A549 (cell line): ENCODE data around the gene KDM6A. TPM values are rescaled to one million over a fixed set of nuclear protein-coding genes. Genes with fewer than 3 reads are reported as not detected.
"Not testable (repeated sequence)": the region's sequence is repeated elsewhere in the genome, so short reads cannot be mapped to it uniquely, and the experiment has no call there.

Source experiments
- ATAC-seq, 2 experiments: fragments of 200-7000 bp in 1 of 2; fragments of >200 bp in 1 of 2; cut with Nextera tagmentation in 1 of 2; cut with Tn5 transposase in 1 of 2; 3 replicates each; pipeline versions ENCODE4 v1.8.0 to v1.9.1; 2018 to 2020; ENCODE audit warnings: mild to moderate bottlenecking in 1 of 2, moderate library complexity in 1 of 2
- CTCF ChIA-PET: fragments of 300-600 bp; sonication (Branson Sonifier 250); formaldehyde crosslinking; extraction: SDS; loops from one replicate; lab custom pipeline; 2021; ENCODE audit warnings: antibody characterized with exemption, inconsistent platforms; lab: Yijun Ruan, JAX
- POLR2A ChIA-PET: fragments of 350-600 bp; formaldehyde crosslinking; extraction: SDS; loops from one replicate; lab custom pipeline; 2021; ENCODE audit warnings: antibody characterized with exemption, inconsistent platforms; lab: Yijun Ruan, JAX
- DNase-seq, 2 experiments: peaks; one replicate each; pipeline versions ENCODE4 v3.0.0 to v3.0.0-alpha.2; 2011 to 2016; ENCODE audit warnings: low read depth in 1 of 2, low spot score in 1 of 2
- FAIRE-seq: peaks from 2 replicates; lab custom pipeline; 2011; peaks lifted over from hg19 to GRCh38; lab: Jason Lieb, UNC
- H3K27ac ChIP-seq, 2 experiments: fragments of >200 bp; sonication (Bioruptor Twin); formaldehyde crosslinking; 3 replicates each; pipeline ENCODE4 v1.5.1; 2016 to 2017
- H3K4me1 ChIP-seq: fragments of >200 bp; sonication (Bioruptor Twin); formaldehyde crosslinking; 3 replicates; pipeline ENCODE4 v1.6.1; 2016
- H3K4me2 ChIP-seq: fragments of >200 bp; sonication (Bioruptor Twin); formaldehyde crosslinking; 3 replicates; pipeline ENCODE4 v1.6.1; 2016
- H3K4me3 ChIP-seq: fragments of >200 bp; sonication (Bioruptor Twin); formaldehyde crosslinking; 3 replicates; pipeline ENCODE4 v1.5.1; 2016
- H3K9me3 ChIP-seq: fragments of >200 bp; sonication (Bioruptor Twin); formaldehyde crosslinking; 3 replicates; pipeline ENCODE4 v1.6.1; 2016
- BHLHE40 ChIP-seq: IDR thresholded peaks from 2 replicates; pipeline ENCODE4 v1.6.1; 2012; ENCODE audit warnings: low read depth, low read length, inconsistent platforms
- CBX8 ChIP-seq: fragments of 200-600 bp; sonication (generic); IDR thresholded peaks from 2 replicates; pipeline ENCODE4 v1.6.1; 2016
- CEBPB ChIP-seq, 2 experiments: fragments of >200 bp in 1 of 2; sonication (Bioruptor Twin) in 1 of 2; formaldehyde crosslinking in 1 of 2; IDR thresholded peaks; 2 replicates each; pipeline ENCODE4 v1.6.1; 2012 to 2016
- CHD4 ChIP-seq: fragments of 200-600 bp; sonication (generic); IDR thresholded peaks from 2 replicates; pipeline ENCODE4 v1.6.1; 2016; ENCODE audit warnings: antibody characterized with exemption, mild to moderate bottlenecking, borderline replicate concordance
- EHF ChIP-seq: fragments of 250-450 bp; sonication (Bioruptor Pico); IDR thresholded peaks from 2 replicates; pipeline ENCODE4 v1.5.0; 2020; ENCODE audit warnings: mild to moderate bottlenecking
- FOSB ChIP-seq: fragments of 250-450 bp; sonication (Bioruptor Pico); IDR thresholded peaks from 2 replicates; pipeline ENCODE4 v1.5.0; 2020; ENCODE audit warnings: mild to moderate bottlenecking, moderate library complexity
- FOSL2 ChIP-seq, 2 experiments: fragments of 450-650 bp in 1 of 2; fragments of >200 bp in 1 of 2; sonication (Bioruptor Twin) in 1 of 2; formaldehyde crosslinking; IDR thresholded peaks; 2 replicates each; pipeline versions ENCODE4 v1.5.0 to v1.6.1; 2016 to 2020; ENCODE audit warnings: mild to moderate bottlenecking in 1 of 2, moderate library complexity in 1 of 2
- FOXS1 ChIP-seq: fragments of 250-450 bp; sonication (Bioruptor Pico); IDR thresholded peaks from 2 replicates; pipeline ENCODE4 v1.5.0; 2020; ENCODE audit warnings: mild to moderate bottlenecking, moderate library complexity
- GATA3 ChIP-seq: IDR thresholded peaks from 2 replicates; pipeline ENCODE4 v1.6.1; 2012; ENCODE audit warnings: borderline replicate concordance
- HEYL ChIP-seq: fragments of 250-450 bp; sonication (Bioruptor Pico); IDR thresholded peaks from 2 replicates; pipeline ENCODE4 v1.8.0; 2021; ENCODE audit warnings: mild to moderate bottlenecking, moderate library complexity
- HOXB13 ChIP-seq: fragments of 250-450 bp; sonication (Bioruptor Pico); IDR thresholded peaks from 2 replicates; pipeline ENCODE4 v1.5.0; 2020; ENCODE audit warnings: low read depth, mild to moderate bottlenecking, moderate library complexity
- MAZ ChIP-seq: fragments of 150-350 bp; IDR thresholded peaks from 2 replicates; pipeline ENCODE4 v1.6.1; 2014; ENCODE audit warnings: antibody characterized with exemption, low read depth, low read length, borderline replicate concordance
- MYC ChIP-seq: IDR thresholded peaks from 2 replicates; pipeline ENCODE4 v1.6.1; 2012; ENCODE audit warnings: mild to moderate bottlenecking, inconsistent platforms, low read length, improper control_type of control experiment, borderline replicate concordance
- NFE2L2 ChIP-seq: fragments of 150-350 bp; conservative IDR thresholded peaks from 2 replicates; pipeline ENCODE4 v1.6.1; 2014; ENCODE audit warnings: low read length
- RAD21 ChIP-seq, 2 experiments: fragments of >200 bp in 1 of 2; sonication (Bioruptor Twin) in 1 of 2; formaldehyde crosslinking in 1 of 2; IDR thresholded peaks in 1 of 2; conservative IDR thresholded peaks in 1 of 2; 2 replicates in 1 of 2; 3 replicates in 1 of 2; pipeline ENCODE4 v1.6.1; 2012 to 2018; ENCODE audit warnings: inconsistent platforms in 1 of 2
- RCOR1 ChIP-seq: fragments of 150-350 bp; IDR thresholded peaks from 2 replicates; pipeline ENCODE4 v1.6.1; 2014; ENCODE audit warnings: antibody characterized with exemption, low read length, low read depth
- RNF2 ChIP-seq: fragments of 200-600 bp; sonication (generic); IDR thresholded peaks from 2 replicates; pipeline ENCODE4 v1.6.1; 2016; ENCODE audit warnings: low read depth, mild to moderate bottlenecking, antibody characterized with exemption, moderate library complexity, borderline replicate concordance
- SMC3 ChIP-seq: fragments of >200 bp; sonication (Bioruptor Twin); formaldehyde crosslinking; IDR thresholded peaks from 3 replicates; pipeline ENCODE4 v1.6.1; 2018; ENCODE audit warnings: inconsistent platforms
- SREBF2 ChIP-seq: fragments of 450-650 bp; IDR thresholded peaks from 2 replicates; pipeline ENCODE4 v1.6.1; 2014; ENCODE audit warnings: mild to moderate bottlenecking, moderate library complexity
- ZSCAN20 ChIP-seq: fragments of 250-450 bp; sonication (Bioruptor Pico); IDR thresholded peaks from 2 replicates; pipeline ENCODE4 v1.8.0; 2022; ENCODE audit warnings: mild to moderate bottlenecking, moderate library complexity
- WGBS: methylation state at CpG from one replicate; pipeline ENCODE4 v1.1.6; 2017; ENCODE audit errors: missing lambda C conversion rate; 5-methylcytosine and 5-hydroxymethylcytosine counted together
- polyA plus RNA-seq, 4 experiments: library from polyadenylated mRNA; depleted of rRNA in 3 of 4; stranded (reverse); fragments of >200 nt; fragmentation: RNase III in 1 of 4; extraction: RNeasy Plus Mini Kit Qiagen cat#74134 plus additional on column Dnase treatment in 1 of 4; gene quantifications; 2 replicates in 3 of 4; 3 replicates in 1 of 4; pipeline ENCODE4 v1.2.3, GENCODE V29; 2011 to 2017
- TF ChIP-seq, protein P1 (sequence below): fragments of 150-350 bp; IDR thresholded peaks from 2 replicates; pipeline ENCODE4 v1.6.1; 2014; ENCODE audit warnings: low read depth, mild to moderate bottlenecking, low read length
- TF ChIP-seq, protein P2 (sequence below): fragments of 450-650 bp; IDR thresholded peaks from 2 replicates; pipeline ENCODE4 v1.6.1; 2014; ENCODE audit warnings: antibody characterized with exemption
- TF ChIP-seq, protein P3 (sequence below): fragments of 250-450 bp; sonication (Bioruptor Pico); IDR thresholded peaks from 2 replicates; pipeline ENCODE4 v1.5.0; 2020; ENCODE audit warnings: low read depth, mild to moderate bottlenecking, moderate library complexity
- TF ChIP-seq, protein P4 (sequence below): IDR thresholded peaks from 2 replicates; pipeline ENCODE4 v1.6.1; 2012

KDM6A gene
- polyA plus RNA-seq, 2 of the 4 experiments (the other 2 are of a cell fraction): 9.3 to 18.4 TPM

DNA sequence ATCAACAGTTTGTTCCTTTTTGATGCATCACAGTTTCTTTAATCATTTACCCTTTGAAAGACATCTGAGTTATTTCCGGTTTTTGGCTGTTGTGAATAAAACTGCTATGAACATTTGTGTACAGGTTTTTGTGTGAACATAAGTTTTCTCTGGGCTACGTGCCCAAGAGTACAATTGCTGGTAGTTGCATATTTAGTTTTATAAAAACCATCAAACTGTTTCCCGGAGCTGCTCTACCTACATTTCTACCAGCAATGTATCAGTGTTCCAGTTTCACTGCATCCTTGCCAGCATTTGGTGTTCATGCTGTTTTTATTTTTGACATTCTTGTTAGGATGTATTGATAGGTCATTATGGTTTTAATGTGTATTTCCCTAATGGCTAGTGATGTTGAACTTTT is 17.3 kb downstream of the KDM6A start:
- no peak for DNase-seq
- TF ChIP-seq FOXS1 (no peak), BHLHE40 (no peak), HEYL (CRISPR knock-in tag) (no peak)
- TF ChIP-seq, protein P1, sequence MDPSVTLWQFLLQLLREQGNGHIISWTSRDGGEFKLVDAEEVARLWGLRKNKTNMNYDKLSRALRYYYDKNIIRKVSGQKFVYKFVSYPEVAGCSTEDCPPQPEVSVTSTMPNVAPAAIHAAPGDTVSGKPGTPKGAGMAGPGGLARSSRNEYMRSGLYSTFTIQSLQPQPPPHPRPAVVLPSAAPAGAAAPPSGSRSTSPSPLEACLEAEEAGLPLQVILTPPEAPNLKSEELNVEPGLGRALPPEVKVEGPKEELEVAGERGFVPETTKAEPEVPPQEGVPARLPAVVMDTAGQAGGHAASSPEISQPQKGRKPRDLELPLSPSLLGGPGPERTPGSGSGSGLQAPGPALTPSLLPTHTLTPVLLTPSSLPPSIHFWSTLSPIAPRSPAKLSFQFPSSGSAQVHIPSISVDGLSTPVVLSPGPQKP: no peak
- no peak for ATAC-seq
- 53% methylated on average over 3 of the region's 3 CpGs for WGBS
- CTCF ChIA-PET: no interaction called here
- POLR2A ChIA-PET: no interaction called here
- H3K4me3 ChIP-seq: no peak overlapping the region
- no peak overlapping the region for H3K27ac ChIP-seq
- H3K9me3 ChIP-seq: no peaks in the 10 kb centered on the region
- H3K4me1 ChIP-seq: peaks cover 7% of the 10 kb centered on the region; the same call in 1 of the 3 replicates
- H3K4me2 ChIP-seq: no peak overlapping the region
- no peak for FAIRE-seq

DNA sequence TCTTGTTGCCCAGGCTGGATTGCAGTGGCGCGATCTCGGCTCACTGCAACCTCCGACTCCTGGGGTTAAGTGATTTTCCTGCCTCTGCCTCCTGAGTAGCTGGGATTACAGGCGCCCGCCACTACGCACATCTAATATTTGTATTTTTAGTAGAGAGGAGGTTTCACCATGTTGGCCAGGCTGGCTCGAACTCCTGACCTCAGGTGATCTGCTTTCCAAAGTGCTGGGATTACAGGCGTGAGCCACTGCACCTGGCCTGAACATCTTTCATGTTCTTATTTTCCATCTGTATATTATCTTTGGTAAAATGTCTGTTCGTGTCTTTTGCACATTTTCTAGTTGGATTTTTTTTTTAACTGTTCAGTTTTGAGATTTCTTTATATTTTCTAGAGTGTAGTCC is 17.7 kb downstream of the KDM6A start:
- ATAC-seq, CTCF ChIA-PET, POLR2A ChIA-PET, H3K4me2 ChIP-seq, FAIRE-seq, H3K4me1 ChIP-seq, DNase-seq, H3K4me3 ChIP-seq, H3K27ac ChIP-seq, H3K9me3 ChIP-seq: not testable (repeated sequence)
- 91% methylated on average over 10 of the region's 10 CpGs for WGBS

DNA sequence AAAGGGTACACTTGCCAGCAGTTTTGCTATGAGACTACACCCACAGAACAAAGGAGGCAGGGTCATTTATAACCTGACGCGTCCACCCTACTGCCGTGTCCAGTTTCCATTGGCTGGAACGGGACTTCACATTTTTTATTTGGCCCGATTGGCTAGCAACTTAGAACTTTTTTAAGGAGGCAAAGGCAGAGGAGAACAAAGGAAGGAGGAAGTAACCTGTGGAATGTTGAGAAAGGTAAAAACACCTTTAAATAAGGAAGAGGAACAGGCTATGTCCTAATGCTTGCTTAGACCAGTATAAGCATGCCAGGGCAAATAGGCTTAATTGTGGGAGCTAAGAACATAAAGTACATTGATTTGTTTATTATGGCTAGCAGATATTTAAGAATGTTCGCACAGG is 18.7 kb downstream of the KDM6A start:
- ChIA-PET CTCF (no interaction called here), POLR2A (no interaction called here)
- FAIRE-seq (no peak), DNase-seq (no peak), ATAC-seq (no peak)
- H3K4me1 ChIP-seq: peaks cover 7% of the 10 kb centered on the region; the same call in 1 of the 3 replicates
- no peak overlapping the region for H3K4me3 ChIP-seq
- no peak overlapping the region for H3K27ac ChIP-seq
- H3K4me2 ChIP-seq: no peak overlapping the region
- TF ChIP-seq MYC: no peak
- no peak for TF ChIP-seq HOXB13 (CRISPR knock-in tag)
- TF ChIP-seq RCOR1: no peak
- TF ChIP-seq FOSL2 (IDR thresholded peaks at IDR 0.05): no peak
- no peak for TF ChIP-seq FOSL2 (CRISPR knock-in tag; IDR thresholded peaks at IDR 0.05)
- TF ChIP-seq GATA3: no peak
- TF ChIP-seq CEBPB (IDR thresholded peaks at IDR 0.05): no peak
- H3K9me3 ChIP-seq: no peaks in the 10 kb centered on the region
- 94% methylated on average over 6 of the region's 6 CpGs for WGBS

DNA sequence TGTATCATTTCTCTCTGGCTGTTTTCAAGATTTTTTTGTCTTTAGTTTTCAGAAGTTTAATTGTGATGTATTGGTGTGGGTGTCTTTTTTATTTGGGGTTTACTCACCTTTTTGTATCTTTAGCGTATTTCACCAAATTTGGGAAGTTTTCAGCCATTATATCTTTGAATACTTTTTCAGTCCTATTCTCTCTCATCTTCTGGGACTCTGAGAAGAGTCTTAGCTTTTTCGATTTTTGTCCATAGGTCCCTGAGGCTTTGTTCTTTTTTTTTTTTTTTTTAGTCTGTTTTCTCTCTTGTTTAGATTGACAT is 23.8 kb downstream of the KDM6A start:
- H3K4me3 ChIP-seq: no peak overlapping the region
- DNase-seq (no peak), ATAC-seq (no peak), FAIRE-seq (no peak)
- no peaks in the 10 kb centered on the region for H3K9me3 ChIP-seq
- H3K4me1 ChIP-seq: peaks cover 16% of the 10 kb centered on the region
- ChIA-PET CTCF (interaction anchor here (1.0 kb wide), 1 partner anchor 16 kb away, joined by 3 read pairs; no protein-coding TSS in a partner anchor), POLR2A (no interaction called here)
- no peak overlapping the region for H3K4me2 ChIP-seq
- WGBS: 96% methylated on average over 2 of the region's 2 CpGs
- H3K27ac ChIP-seq: no peak overlapping the region
- TF ChIP-seq ZSCAN20 (CRISPR knock-in tag) (no peak), MAZ (no peak), FOSB (CRISPR knock-in tag) (no peak), CHD4 (no peak), EHF (CRISPR knock-in tag) (no peak), CBX8 (no peak), CEBPB (IDR thresholded peaks at IDR 0.05) (no peak), RAD21 (conservative IDR thresholded peaks at IDR 0.05 in 1 of 2, IDR thresholded peaks at IDR 0.05 in 1 of 2) (no peak), RNF2 (no peak), GATA3 (no peak), NFE2L2 (no peak), FOXS1 (no peak), SREBF2 (no peak), SMC3 (no peak)
- TF ChIP-seq, protein P2, sequence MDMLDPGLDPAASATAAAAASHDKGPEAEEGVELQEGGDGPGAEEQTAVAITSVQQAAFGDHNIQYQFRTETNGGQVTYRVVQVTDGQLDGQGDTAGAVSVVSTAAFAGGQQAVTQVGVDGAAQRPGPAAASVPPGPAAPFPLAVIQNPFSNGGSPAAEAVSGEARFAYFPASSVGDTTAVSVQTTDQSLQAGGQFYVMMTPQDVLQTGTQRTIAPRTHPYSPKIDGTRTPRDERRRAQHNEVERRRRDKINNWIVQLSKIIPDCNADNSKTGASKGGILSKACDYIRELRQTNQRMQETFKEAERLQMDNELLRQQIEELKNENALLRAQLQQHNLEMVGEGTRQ: no peak
- TF ChIP-seq, protein P3, sequence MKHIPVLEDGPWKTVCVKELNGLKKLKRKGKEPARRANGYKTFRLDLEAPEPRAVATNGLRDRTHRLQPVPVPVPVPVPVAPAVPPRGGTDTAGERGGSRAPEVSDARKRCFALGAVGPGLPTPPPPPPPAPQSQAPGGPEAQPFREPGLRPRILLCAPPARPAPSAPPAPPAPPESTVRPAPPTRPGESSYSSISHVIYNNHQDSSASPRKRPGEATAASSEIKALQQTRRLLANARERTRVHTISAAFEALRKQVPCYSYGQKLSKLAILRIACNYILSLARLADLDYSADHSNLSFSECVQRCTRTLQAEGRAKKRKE (CRISPR knock-in tag): no peak
- TF ChIP-seq, protein P4, sequence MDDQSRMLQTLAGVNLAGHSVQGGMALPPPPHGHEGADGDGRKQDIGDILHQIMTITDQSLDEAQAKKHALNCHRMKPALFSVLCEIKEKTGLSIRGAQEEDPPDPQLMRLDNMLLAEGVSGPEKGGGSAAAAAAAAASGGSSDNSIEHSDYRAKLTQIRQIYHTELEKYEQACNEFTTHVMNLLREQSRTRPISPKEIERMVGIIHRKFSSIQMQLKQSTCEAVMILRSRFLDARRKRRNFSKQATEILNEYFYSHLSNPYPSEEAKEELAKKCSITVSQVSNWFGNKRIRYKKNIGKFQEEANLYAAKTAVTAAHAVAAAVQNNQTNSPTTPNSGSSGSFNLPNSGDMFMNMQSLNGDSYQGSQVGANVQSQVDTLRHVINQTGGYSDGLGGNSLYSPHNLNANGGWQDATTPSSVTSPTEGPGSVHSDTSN: no peak
